Pancreas (tissue), 10 donors: ENCODE data around the gene ZNF354C. TPM values are rescaled to one million over a fixed set of nuclear protein-coding genes. Genes with fewer than 3 reads are reported as not detected.

ENCODE experiments used
- ATAC-seq, 4 donors: fragments of 200-7000 bp; cut with Tn5 transposase; one replicate each; pipeline versions ENCODE4 v1.8.0 to v1.9.1; 2020; ENCODE audit warnings: mild to moderate bottlenecking in 4 of 4, moderate library complexity in 4 of 4
- DNase-seq, 6 donors: peaks; one replicate each; pipeline ENCODE4 v3.0.0-alpha.2; 2020
- FAIRE-seq: peaks from 2 replicates; lab custom pipeline; 2012; peaks lifted over from hg19 to GRCh38; lab: Jason Lieb, UNC
- H3K27ac ChIP-seq, 4 donors: fragments of 200-600 bp; sonication (generic); 1 replicate in 3 of 4; 2 replicates in 1 of 4; pipeline versions ENCODE4 v1.5.0 to v1.8.0; 2020
- H3K27me3 ChIP-seq, 4 donors: fragments of 200-600 bp; one replicate each; pipeline ENCODE4 v1.8.0; 2021
- H3K36me3 ChIP-seq, 3 donors: fragments of 200-600 bp; sonication (generic) in 1 of 3; one replicate each; pipeline versions ENCODE4 v1.5.0 to v1.8.0; 2020 to 2021
- H3K4me1 ChIP-seq, 3 donors: fragments of 200-600 bp; one replicate each; pipeline ENCODE4 v1.8.0; 2021
- H3K4me3 ChIP-seq, 4 donors: fragments of 200-600 bp; sonication (generic) in 2 of 4; one replicate each; pipeline versions ENCODE4 v1.5.0 to v1.8.0; 2020 to 2021
- H3K9me3 ChIP-seq, 4 donors: fragments of 200-600 bp; one replicate each; pipeline ENCODE4 v1.8.0; 2021
- CTCF ChIP-seq, 4 donors: fragments of 200-600 bp; sonication (generic) in 3 of 4; IDR thresholded peaks; one replicate each; pipeline versions ENCODE4 v1.5.0 to v1.8.0; 2021; ENCODE audit warnings: antibody characterized with exemption in 4 of 4
- WGBS, 2 donors: extraction: QIAGEN DNeasy Blood & Tissue Kit; methylation state at CpG; one replicate each; pipeline ENCODE4 v1.1.7; 2013; 5-methylcytosine and 5-hydroxymethylcytosine counted together
- intact Hi-C, 3 donors: fragments of 100-400 bp; cut with DNase I; formaldehyde crosslinking; loops; one replicate each; pipeline versions ENCODE4 v1.11.1 to v1.14.2; 2022
- polyA plus RNA-seq, 2 donors: library from polyadenylated mRNA; stranded (reverse); fragments of 200-250 nt; gene quantifications; one replicate each; pipeline ENCODE4 v1.2.3, GENCODE V29; 2013
- total RNA-seq, 6 donors: library from RNA; stranded (reverse); fragmentation: NEBNext Ultra II Directional in 4 of 6; extraction: Animal tissue kit (Norgen Biotek cat#: 25700) in 4 of 6; gene quantifications; one replicate each; pipeline versions ENCODE4 v1.2.1 to v1.2.4, GENCODE V29; 2021 to 2023
- donor health status: healthy with polysubstance abuse.
- donor health status: DM: no; HTN: no; CAD: no; lungs with moderate emphysema.
- donor health status: DM: no; HTN: no; CAD: no.
- donor health status: control.
- donor health status: control.
- donor health status: Bipolar disorder and iron deficiency.
- donor health status: DM: yes; HTN: yes; CAD: no.
- donor health status: DM: no; HTN: no; CAD: no.
- donor health status: DM: no; HTN: no; CAD: no.
- donor health status: DM: yes; HTN: yes; CAD: no.

The ZNF354C gene
- total and polyA plus RNA-seq, 8 donors, result 0.91 to 4.4 (median 2.1) TPM

- intact Hi-C loops, result no loop called here
- no peak overlapping the region for H3K4me3 ChIP-seq
- no peak for FAIRE-seq
- no peak for DNase-seq
- no peaks in the 10 kb centered on the region for H3K4me1 ChIP-seq
- H3K27me3 ChIP-seq, result no peaks in the 10 kb centered on the region
- no peak for ATAC-seq
- H3K9me3 ChIP-seq, result no peaks in the 10 kb centered on the region
- 59 to 62% methylated on average over 9 of the region's 9 CpGs for WGBS, 2 donors
- TF ChIP-seq CTCF (IDR thresholded peaks at IDR 0.05), result no peak
- no peaks in the 10 kb centered on the region for H3K36me3 ChIP-seq
- no peak overlapping the region for H3K27ac ChIP-seq
Observed at GRCh38 chr5:179051784-179052183, 8.4 kb upstream of the ZNF354C start.

- FAIRE-seq (no peak), ATAC-seq (no peak), DNase-seq (no peak)
- H3K4me1 ChIP-seq, result no peaks in the 10 kb centered on the region
- H3K27ac ChIP-seq, result no peak overlapping the region
- no peaks in the 10 kb centered on the region for H3K36me3 ChIP-seq
- 70 to 77% methylated on average over 15 of the region's 15 CpGs for WGBS, 2 donors
- no peak overlapping the region for H3K4me3 ChIP-seq
- H3K27me3 ChIP-seq, result no peaks in the 10 kb centered on the region
- intact Hi-C loops, result no loop called here
- TF ChIP-seq CTCF (IDR thresholded peaks at IDR 0.05), result no peak
- no peaks in the 10 kb centered on the region for H3K9me3 ChIP-seq
Observed at GRCh38 chr5:179054036-179054785, 6.0 kb upstream of the ZNF354C start.

- ATAC-seq, result no peak
- WGBS, 2 donors, result 74 to 82% methylated on average over 10 of the region's 10 CpGs
- intact Hi-C loops, result no loop called here
Observed at GRCh38 chr5:179054876-179055275, 5.3 kb upstream of the ZNF354C start.

GRCh38 chr5:179055436-179055835, 4.7 kb upstream of the ZNF354C start:
- Histone ChIP-seq H3K36me3 (no peaks in the 10 kb centered on the region), H3K4me3 (no peak overlapping the region), H3K27me3 (no peaks in the 10 kb centered on the region), H3K27ac (no peak overlapping the region), H3K4me1 (no peaks in the 10 kb centered on the region), H3K9me3 (no peaks in the 10 kb centered on the region)
- intact Hi-C loops, result no loop called here
- no peak for TF ChIP-seq CTCF (IDR thresholded peaks at IDR 0.05)
- ATAC-seq (no peak), DNase-seq (no peak), FAIRE-seq (no peak)
- 25 to 35% methylated on average over 3 of the region's 3 CpGs for WGBS, 2 donors

More at GRCh38 chr5:179054876-179055275, 5.3 kb upstream of the ZNF354C start:
- FAIRE-seq, result no peak
- no peak for TF ChIP-seq CTCF (IDR thresholded peaks at IDR 0.05)
- no peaks in the 10 kb centered on the region for H3K36me3 ChIP-seq
- no peaks in the 10 kb centered on the region for H3K27me3 ChIP-seq
- H3K4me1 ChIP-seq, result no peaks in the 10 kb centered on the region
- H3K27ac ChIP-seq, result no peak overlapping the region
- no peak overlapping the region for H3K4me3 ChIP-seq
- DNase-seq, result no peak
- H3K9me3 ChIP-seq, result no peaks in the 10 kb centered on the region

- H3K9me3 ChIP-seq, result no peaks in the 10 kb centered on the region
- WGBS, 2 donors, result 36 to 39% methylated on average over 9 of the region's 9 CpGs
- no peak for TF ChIP-seq CTCF (IDR thresholded peaks at IDR 0.05)
Observed at GRCh38 chr5:179055841-179056240, 4.3 kb upstream of the ZNF354C start.

More at GRCh38 chr5:179055841-179056240, 4.3 kb upstream of the ZNF354C start:
- no peak overlapping the region for H3K27ac ChIP-seq
- no peak for ATAC-seq
- H3K27me3 ChIP-seq, result no peaks in the 10 kb centered on the region
- H3K36me3 ChIP-seq, result no peaks in the 10 kb centered on the region
- peaks cover 0 to under 1% (median 0%) of the 10 kb centered on the region in 3 donors for H3K4me1 ChIP-seq
- no peak overlapping the region for H3K4me3 ChIP-seq
- FAIRE-seq, result no peak
- DNase-seq, result no peak
- intact Hi-C loops, result no loop called here
